Lower lobe of right lung (tissue), 2 donors: ENCODE data around the gene KLHL25. TPM values are rescaled to one million over a fixed set of nuclear protein-coding genes. Genes with fewer than 3 reads are reported as not detected.

Experiments
- ATAC-seq, 2 donors: fragments of 200-7000 bp; cut with Tn5 transposase; one replicate each; pipeline ENCODE4 v1.9.1; 2020 to 2022; ENCODE audit warnings: mild to moderate bottlenecking in 2 of 2, moderate library complexity in 2 of 2
- DNase-seq: peaks from one replicate; pipeline ENCODE4 v3.0.0-alpha.2; 2020
- H3K27ac ChIP-seq: fragments of 200-600 bp; one replicate; pipeline ENCODE4 v1.8.0; 2022
- H3K27me3 ChIP-seq: fragments of 200-600 bp; one replicate; pipeline ENCODE4 v1.8.0; 2022; ENCODE audit warnings: low read depth
- H3K36me3 ChIP-seq: fragments of 200-600 bp; one replicate; pipeline ENCODE4 v1.8.0; 2022; ENCODE audit warnings: mild to moderate bottlenecking
- H3K4me1 ChIP-seq: fragments of 200-600 bp; one replicate; pipeline ENCODE4 v1.8.0; 2022
- H3K4me3 ChIP-seq: fragments of 200-600 bp; one replicate; pipeline ENCODE4 v1.8.0; 2022; ENCODE audit warnings: mild to moderate bottlenecking
- H3K9me3 ChIP-seq: fragments of 200-600 bp; one replicate; pipeline ENCODE4 v1.8.0; 2022
- CTCF ChIP-seq: fragments of 200-600 bp; IDR thresholded peaks from one replicate; pipeline ENCODE4 v1.8.0; 2022; ENCODE audit warnings: antibody characterized with exemption, mild to moderate bottlenecking
- intact Hi-C: fragments of 100-400 bp; cut with DNase I; formaldehyde crosslinking; loops from one replicate; pipeline ENCODE4 v1.11.0; 2022
- long read RNA-seq: library from polyadenylated mRNA; unstranded; transcript quantifications from one replicate; pipeline ENCODE4 v2.0.0, GENCODE V29; 2021
- total RNA-seq: library from RNA; stranded (reverse); fragmentation: NEBNext Ultra II Directional; extraction: Animal tissue kit (Norgen Biotek cat#: 25700); gene quantifications from one replicate; pipeline ENCODE4 v1.2.1, GENCODE V29; 2021
- donor health status: DM: no; HTN: yes; CAD: no; lungs with severe emphysema.

The KLHL25 gene
- total RNA-seq: 3.0 TPM
- long read RNA-seq, full-length matches to known transcripts: 10 of 12 reads
- long read RNA-seq, partial matches to known transcripts: 2 of 12 reads
- long read RNA-seq, other reads (novel, unspliced or antisense): 0 of 12 reads

DNA sequence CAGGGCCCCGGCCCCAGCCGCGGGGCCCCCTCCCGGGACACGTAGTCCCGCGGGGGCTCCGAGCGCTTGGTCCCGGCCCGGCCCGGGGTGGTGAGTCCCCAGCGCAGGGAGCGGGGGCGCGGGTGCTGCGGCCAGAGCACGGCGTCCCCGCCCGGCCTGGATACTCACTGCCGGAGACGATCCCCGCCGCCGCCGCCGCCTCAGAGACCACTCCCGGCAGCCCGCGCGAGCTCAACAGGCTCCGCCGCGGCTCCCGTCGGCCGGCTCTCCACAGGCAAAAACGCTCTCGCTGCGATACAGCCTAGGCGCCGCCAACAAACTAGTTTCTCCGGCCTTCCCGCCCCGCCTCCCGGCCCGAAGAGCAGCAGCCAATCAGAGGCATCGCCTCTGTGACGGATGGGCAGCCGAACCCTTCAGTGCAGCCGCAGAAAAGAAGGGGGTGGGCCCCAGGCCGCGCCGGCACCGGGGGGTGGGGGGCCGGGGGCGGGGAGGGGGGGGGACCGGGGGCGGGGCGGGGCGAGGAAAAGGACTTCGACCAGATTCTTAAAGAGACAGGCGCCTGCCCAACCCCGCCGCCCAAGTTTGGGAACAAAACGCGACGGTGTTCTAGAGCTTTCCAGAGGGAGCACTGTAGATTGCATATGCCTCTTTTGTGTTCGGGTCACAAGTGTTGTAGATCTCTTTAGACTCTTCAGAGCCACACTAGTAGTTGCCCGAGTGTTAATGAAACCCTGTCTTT is at the start of gene KLHL25:
Gene KLHL25, minus strand, starts transcription at position 328 of the 739 bp plus-strand sequence. CDS start 25,115 bp downstream, outside the sequence.
- ATAC-seq (peak; percentile 98), DNase-seq (peak; percentile 95)
- Histone ChIP-seq H3K36me3 (no peaks in the 10 kb centered on the region), H3K4me1 (peaks cover 26% of the 10 kb centered on the region), H3K27ac (peak within 1 kb of the TSS; percentile 86), H3K27me3 (no peaks in the 10 kb centered on the region), H3K4me3 (peak within 1 kb of the TSS; percentile 90), H3K9me3 (no peaks in the 10 kb centered on the region)
- no peak for TF ChIP-seq CTCF
- intact Hi-C loops: no loop called here

DNA sequence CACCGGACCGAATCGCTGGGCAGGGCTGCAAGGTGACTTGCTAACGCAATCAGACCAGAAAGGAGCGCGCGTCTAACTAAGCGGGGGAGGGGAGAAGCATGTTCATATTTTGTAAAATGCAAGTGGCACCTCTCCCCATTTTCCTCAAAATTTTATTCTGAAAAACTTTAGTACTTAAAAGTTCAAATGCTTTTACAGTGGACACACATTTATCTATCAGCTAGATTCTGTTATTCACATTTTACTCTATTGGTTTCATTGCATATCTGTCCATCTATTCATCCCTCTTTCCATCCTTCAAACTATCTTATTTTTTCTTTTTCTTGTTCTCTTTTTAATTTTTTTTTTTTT is 46.1 kb upstream of the KLHL25 start:
- no peak for TF ChIP-seq CTCF
- H3K27ac ChIP-seq: no peak overlapping the region
- no peaks in the 10 kb centered on the region for H3K9me3 ChIP-seq
- H3K27me3 ChIP-seq: no peaks in the 10 kb centered on the region
- H3K4me3 ChIP-seq: peak overlapping the region; percentile 48
- peaks cover 11% of the 10 kb centered on the region for H3K4me1 ChIP-seq
- intact Hi-C loops: no loop called here
- DNase-seq: no peak
- ATAC-seq: no peak
- no peaks in the 10 kb centered on the region for H3K36me3 ChIP-seq

- peaks cover 11% of the 10 kb centered on the region for H3K4me1 ChIP-seq
- H3K36me3 ChIP-seq: no peaks in the 10 kb centered on the region
- no peaks in the 10 kb centered on the region for H3K9me3 ChIP-seq
- ATAC-seq (peak; percentile 94 to 95), DNase-seq (peak; percentile 91)
- intact Hi-C loops: no loop called here
- no peak overlapping the region for H3K27ac ChIP-seq
- H3K27me3 ChIP-seq: no peaks in the 10 kb centered on the region
- H3K4me3 ChIP-seq: peak overlapping the region; percentile 48
- TF ChIP-seq CTCF: peak; percentile 95
Observed at GRCh38 chr15:85840079-85840801, 45.5 kb upstream of the KLHL25 start.

DNA sequence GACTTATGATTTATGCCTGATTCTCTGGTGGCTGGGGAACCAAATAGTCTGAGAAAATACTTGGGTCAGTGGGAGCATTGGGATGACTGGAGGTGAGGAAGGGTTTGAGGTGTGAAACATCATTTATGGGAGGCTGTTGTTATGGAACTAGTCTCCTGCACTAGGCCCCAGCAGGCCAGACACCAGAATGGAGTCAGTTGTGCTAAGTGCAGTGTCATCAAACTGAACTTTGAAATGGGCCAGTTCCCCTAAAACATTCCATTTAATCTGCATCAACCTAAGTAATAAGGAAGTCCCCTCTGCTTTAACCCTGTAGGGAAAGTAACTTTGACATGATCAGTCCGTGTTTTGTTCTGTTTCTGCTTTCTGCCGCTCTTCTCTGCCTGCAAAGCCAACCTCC is 44.9 kb upstream of the KLHL25 start:
- Histone ChIP-seq H3K4me1 (peaks cover 11% of the 10 kb centered on the region), H3K27ac (no peak overlapping the region), H3K9me3 (no peaks in the 10 kb centered on the region), H3K4me3 (no peak overlapping the region), H3K27me3 (no peaks in the 10 kb centered on the region), H3K36me3 (no peaks in the 10 kb centered on the region)
- TF ChIP-seq CTCF: no peak
- DNase-seq (no peak), ATAC-seq (no peak)
- intact Hi-C loops: loop anchor here (10.0 kb wide), 1 partner anchor 105 kb away; no protein-coding TSS in a partner anchor

DNA sequence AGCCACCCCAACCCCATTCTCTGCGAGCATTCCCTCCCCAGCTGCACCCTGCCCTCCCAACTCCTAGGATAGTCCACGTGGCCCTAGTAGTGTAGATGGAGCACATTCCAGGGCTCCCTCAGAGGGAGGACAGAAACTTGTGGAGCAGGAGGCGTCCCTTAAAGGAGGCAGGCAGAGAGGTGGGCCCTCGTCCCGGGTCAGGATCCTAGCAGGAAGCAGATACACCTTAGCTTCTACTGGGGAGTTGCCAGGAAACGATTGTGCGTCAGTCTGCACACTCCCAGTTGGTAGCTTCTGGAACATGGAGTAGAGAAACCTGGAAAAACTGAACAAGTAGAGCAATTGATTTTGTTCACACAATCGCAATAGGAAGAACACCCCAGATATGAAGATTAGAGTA is 43.9 kb upstream of the KLHL25 start:
- Histone ChIP-seq H3K9me3 (no peaks in the 10 kb centered on the region), H3K4me3 (no peak overlapping the region), H3K4me1 (peaks cover 11% of the 10 kb centered on the region), H3K27me3 (no peaks in the 10 kb centered on the region), H3K27ac (no peak overlapping the region), H3K36me3 (no peaks in the 10 kb centered on the region)
- intact Hi-C loops: loop anchor here (10.0 kb wide), 1 partner anchor 104 kb away; no protein-coding TSS in a partner anchor
- no peak for ATAC-seq
- no peak for DNase-seq
- no peak for TF ChIP-seq CTCF
